HCT116 (cell line): ENCODE data around the gene XDH. TPM values are rescaled to one million over a fixed set of nuclear protein-coding genes. Genes with fewer than 3 reads are reported as not detected.

Experiments
- ATAC-seq: fragments of 200-7000 bp; cut with Tn5 transposase; 2 replicates; pipeline ENCODE4 v1.9.1; 2020; ENCODE audit warnings: mild to moderate bottlenecking, moderate library complexity
- BruUV-seq: library from RNA; stranded (reverse); fragments of 400-500 nt; replicated peaks from 2 replicates; lab custom pipeline; 2021; lab: Mats Ljungman, UMichigan
- CTCF ChIA-PET: fragments of 300-600 bp; sonication (Branson Sonifier 250); formaldehyde crosslinking; loops from one replicate; lab custom pipeline; 2021; ENCODE audit warnings: antibody characterized with exemption; lab: Charles Lee
- POLR2A ChIA-PET: fragments of 300-600, 350-600 bp; sonication (Branson Sonifier 250); formaldehyde crosslinking; loops from one replicate; lab custom pipeline; 2021; ENCODE audit warnings: antibody characterized with exemption; lab: Charles Lee
- RAD21 ChIA-PET, 2 experiments: fragments of 300-600 bp; sonication (Branson Sonifier 250); formaldehyde crosslinking; loops; one replicate each; lab custom pipeline; 2023; ENCODE audit warnings: low total read pairs in 2 of 2; ENCODE audit not compliant: uncharacterized antibody in 2 of 2, unreplicated experiment in 2 of 2, low non-redundant PET in 1 of 2; lab: Charles Lee
- DNase-seq: peaks from one replicate; pipeline ENCODE4 v3.0.0-alpha.2; 2010; ENCODE audit warnings: low read depth, low spot score
- H2AFZ ChIP-seq: fragments of 200-600 bp; shearing (Covaris generic), sonication (generic); 2 replicates; pipeline ENCODE4 v1.6.1; 2017; ENCODE audit warnings: low read depth, mixed run types, mixed read lengths, antibody characterized with exemption, low read length; ENCODE audit not compliant: poor library complexity, severe bottlenecking
- H3K27ac ChIP-seq: 2 replicates; pipeline ENCODE4 v1.5.1; 2012; ENCODE audit warnings: low read depth, low read length
- H3K27me3 ChIP-seq: fragments of 200-600 bp; sonication (generic); 2 replicates; pipeline ENCODE4 v1.6.1; 2016; ENCODE audit warnings: mixed run types, low read length, mixed read lengths; ENCODE audit not compliant: insufficient read depth
- H3K36me3 ChIP-seq, 2 experiments: fragments of 200-500 bp in 1 of 2; fragments of 200-600 bp in 1 of 2; sonication (Bioruptor generic) in 1 of 2; sonication (generic) in 1 of 2; 2 replicates each; pipeline versions ENCODE4 v1.5.1 to v1.6.1; 2014 to 2016; ENCODE audit warnings: low read length in 2 of 2, inconsistent platforms in 1 of 2, mixed read lengths in 1 of 2, mixed run types in 1 of 2; ENCODE audit not compliant: insufficient read depth in 2 of 2, control insufficient read depth in 1 of 2
- H3K4me1 ChIP-seq, 2 experiments: fragments of 200-600 bp in 1 of 2; sonication (generic) in 1 of 2; 2 replicates each; pipeline versions ENCODE4 v1.5.1 to v1.6.1; 2012 to 2017; ENCODE audit warnings: low read length in 2 of 2, inconsistent platforms in 1 of 2, mild to moderate bottlenecking in 1 of 2, mixed read lengths in 1 of 2, mixed run types in 1 of 2, moderate library complexity in 1 of 2; ENCODE audit not compliant: insufficient read depth in 2 of 2, control insufficient read depth in 1 of 2
- H3K4me2 ChIP-seq: fragments of 200-600 bp; sonication (generic); 2 replicates; pipeline ENCODE4 v1.6.1; 2017; ENCODE audit warnings: mixed run types, low read length, mixed read lengths
- H3K4me3 ChIP-seq, 2 experiments: fragments of 200-600 bp in 1 of 2; sonication (generic) in 1 of 2; replicated peaks in 1 of 2; 2 replicates each; pipeline ENCODE4 v1.5.1; 2011 to 2016; ENCODE audit warnings: low read length in 2 of 2, control low read depth in 1 of 2, low read depth in 1 of 2, mild to moderate bottlenecking in 1 of 2, mixed read lengths in 1 of 2, mixed run types in 1 of 2
- H3K79me2 ChIP-seq: fragments of 200-600 bp; sonication (generic); 2 replicates; pipeline ENCODE4 v1.6.1; 2017; ENCODE audit warnings: mild to moderate bottlenecking, mixed run types, low read length, moderate library complexity, mixed read lengths; ENCODE audit not compliant: insufficient read depth
- H3K9ac ChIP-seq: fragments of 200-600 bp; sonication (generic); 2 replicates; pipeline ENCODE4 v1.6.1; 2016; ENCODE audit warnings: low read length, mixed read lengths
- H3K9me2 ChIP-seq: fragments of 200-600 bp; sonication (generic), shearing (Covaris generic); 2 replicates; pipeline ENCODE4 v1.6.1; 2017; ENCODE audit warnings: mixed run types, mild to moderate bottlenecking, moderate library complexity; ENCODE audit not compliant: insufficient read depth
- H3K9me3 ChIP-seq, 2 experiments: fragments of 200-500 bp in 1 of 2; fragments of 200-600 bp in 1 of 2; sonication (Bioruptor generic) in 1 of 2; sonication (generic) in 1 of 2; 2 replicates each; pipeline ENCODE4 v1.6.1; 2014 to 2017; ENCODE audit warnings: low read length in 2 of 2, mixed read lengths in 2 of 2, inconsistent platforms in 1 of 2, low read depth in 1 of 2, mild to moderate bottlenecking in 1 of 2, mixed run types in 1 of 2, moderate library complexity in 1 of 2; ENCODE audit not compliant: control insufficient read depth in 1 of 2, insufficient read depth in 1 of 2
- H4K20me1 ChIP-seq: fragments of 200-600 bp; sonication (generic), shearing (Covaris generic); 2 replicates; pipeline ENCODE4 v1.6.1; 2017; ENCODE audit warnings: mixed run types, mild to moderate bottlenecking, moderate library complexity; ENCODE audit not compliant: insufficient read depth
- CTCF ChIP-seq, 3 experiments: fragments of 200-600 bp in 1 of 3; sonication (generic) in 1 of 3; IDR thresholded peaks in 2 of 3; conservative IDR thresholded peaks in 1 of 3; 2 replicates each; pipeline ENCODE4 v1.5.1; 2012 to 2017; ENCODE audit warnings: low read depth in 2 of 3, low read length in 2 of 3, antibody characterized with exemption in 1 of 3, borderline replicate concordance in 1 of 3, control low read depth in 1 of 3, mild to moderate bottlenecking in 1 of 3, mixed read lengths in 1 of 3, mixed run types in 1 of 3, moderate library complexity in 1 of 3; ENCODE audit not compliant: insufficient read depth in 1 of 3
- EGR1 ChIP-seq: IDR thresholded peaks from 2 replicates; pipeline ENCODE4 v1.6.1; 2012; ENCODE audit warnings: low read depth
- ELF1 ChIP-seq: IDR thresholded peaks from 2 replicates; pipeline ENCODE4 v1.6.1; 2012; ENCODE audit warnings: low read depth, borderline replicate concordance
- EZH2phosphoT487 ChIP-seq: fragments of 200-600 bp; IDR thresholded peaks from 2 replicates; pipeline ENCODE4 v1.6.1; 2018; ENCODE audit warnings: antibody characterized with exemption, borderline replicate concordance
- FOSL1 ChIP-seq: IDR thresholded peaks from 2 replicates; pipeline ENCODE4 v1.6.1; 2012; ENCODE audit warnings: low read depth
- JUND ChIP-seq: IDR thresholded peaks from 2 replicates; pipeline ENCODE4 v1.6.1; 2012
- MAX ChIP-seq: IDR thresholded peaks from 2 replicates; pipeline ENCODE4 v1.6.1; 2012
- POLR2AphosphoS5 ChIP-seq: IDR thresholded peaks from 2 replicates; pipeline ENCODE4 v1.6.1; 2011; ENCODE audit warnings: mild to moderate bottlenecking, low read depth, low read length, moderate library complexity
- RAD21 ChIP-seq: IDR thresholded peaks from 2 replicates; pipeline ENCODE4 v1.6.1; 2012; ENCODE audit warnings: low read depth, mild to moderate bottlenecking
- REST ChIP-seq: IDR thresholded peaks from 2 replicates; pipeline ENCODE4 v1.6.1; 2012; ENCODE audit warnings: low read depth
- SP1 ChIP-seq: IDR thresholded peaks from 2 replicates; pipeline ENCODE4 v1.6.1; 2012; ENCODE audit warnings: low read depth
- ZNF274 ChIP-seq: fragments of 200-500 bp; sonication (Bioruptor generic); IDR thresholded peaks from 2 replicates; pipeline ENCODE4 v1.6.1; 2014; ENCODE audit warnings: mild to moderate bottlenecking, low read depth, low read length, inconsistent platforms
- intact Hi-C: fragments of 100-400 bp; cut with micrococcal nuclease; formaldehyde crosslinking; loops from 2 replicates; pipeline ENCODE4 v1.10.0; 2022
- total RNA-seq: library from RNA; stranded (reverse); gene quantifications from one replicate; pipeline ENCODE4 v1.2.1, GENCODE V29; 2021; ENCODE audit not compliant: unreplicated experiment
- TF ChIP-seq, protein P1 (sequence below): IDR thresholded peaks from 2 replicates; pipeline ENCODE4 v1.6.1; 2011; ENCODE audit warnings: mild to moderate bottlenecking, low read length, moderate library complexity; ENCODE audit not compliant: insufficient replicate concordance; ENCODE audit errors: extremely low read depth

The XDH gene
- total RNA-seq, 1 experiment from 2014 or later = 0.15 TPM

DNA sequence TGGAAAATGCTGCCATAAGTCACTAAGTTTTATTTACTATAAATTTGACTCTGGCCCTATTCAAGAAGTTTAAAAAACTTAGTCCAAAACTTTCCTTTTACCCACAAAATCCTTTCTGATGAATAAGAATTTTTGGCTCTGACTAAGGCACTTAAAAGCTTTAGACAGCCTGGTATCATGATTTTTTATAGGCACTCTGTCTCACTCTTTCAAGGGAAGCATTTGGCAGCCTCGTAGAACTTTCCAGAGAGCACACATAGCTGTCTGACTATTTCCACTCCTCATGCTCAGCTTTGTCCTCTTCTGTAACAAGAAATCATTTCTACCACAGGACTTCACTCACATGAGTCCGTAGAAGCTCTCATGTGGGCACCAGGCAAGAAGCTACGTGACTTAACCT, 32.3 kb upstream of the XDH start:
- ChIA-PET RAD21 (no interaction called here), CTCF (no interaction called here), POLR2A (no interaction called here)
- intact Hi-C loops = no loop called here
- Histone ChIP-seq H3K27me3 (no peaks in the 10 kb centered on the region), H3K79me2 (no peaks in the 10 kb centered on the region), H4K20me1 (no peaks in the 10 kb centered on the region), H3K4me1 (no peaks in the 10 kb centered on the region), H3K9me3 (no peaks in the 10 kb centered on the region), H3K4me2 (no peak overlapping the region), H3K4me3 (no peak overlapping the region), H3K27ac (no peak overlapping the region), H3K9me2 (no peaks in the 10 kb centered on the region), H3K36me3 (no peaks in the 10 kb centered on the region), H3K9ac (no peak overlapping the region), H2AFZ (no peak overlapping the region)
- DNase-seq (no peak), ATAC-seq (no peak)
- no peak for TF ChIP-seq ELF1
- TF ChIP-seq JUND = no peak
- TF ChIP-seq EGR1 = no peak
- TF ChIP-seq ZNF274 = no peak
- TF ChIP-seq MAX = no peak
- no peak for TF ChIP-seq SP1
- TF ChIP-seq, protein P1, sequence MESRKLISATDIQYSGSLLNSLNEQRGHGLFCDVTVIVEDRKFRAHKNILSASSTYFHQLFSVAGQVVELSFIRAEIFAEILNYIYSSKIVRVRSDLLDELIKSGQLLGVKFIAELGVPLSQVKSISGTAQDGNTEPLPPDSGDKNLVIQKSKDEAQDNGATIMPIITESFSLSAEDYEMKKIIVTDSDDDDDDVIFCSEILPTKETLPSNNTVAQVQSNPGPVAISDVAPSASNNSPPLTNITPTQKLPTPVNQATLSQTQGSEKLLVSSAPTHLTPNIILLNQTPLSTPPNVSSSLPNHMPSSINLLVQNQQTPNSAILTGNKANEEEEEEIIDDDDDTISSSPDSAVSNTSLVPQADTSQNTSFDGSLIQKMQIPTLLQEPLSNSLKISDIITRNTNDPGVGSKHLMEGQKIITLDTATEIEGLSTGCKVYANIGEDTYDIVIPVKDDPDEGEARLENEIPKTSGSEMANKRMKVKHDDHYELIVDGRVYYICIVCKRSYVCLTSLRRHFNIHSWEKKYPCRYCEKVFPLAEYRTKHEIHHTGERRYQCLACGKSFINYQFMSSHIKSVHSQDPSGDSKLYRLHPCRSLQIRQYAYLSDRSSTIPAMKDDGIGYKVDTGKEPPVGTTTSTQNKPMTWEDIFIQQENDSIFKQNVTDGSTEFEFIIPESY = no peak
- BruUV-seq = no TSS peak

DNA sequence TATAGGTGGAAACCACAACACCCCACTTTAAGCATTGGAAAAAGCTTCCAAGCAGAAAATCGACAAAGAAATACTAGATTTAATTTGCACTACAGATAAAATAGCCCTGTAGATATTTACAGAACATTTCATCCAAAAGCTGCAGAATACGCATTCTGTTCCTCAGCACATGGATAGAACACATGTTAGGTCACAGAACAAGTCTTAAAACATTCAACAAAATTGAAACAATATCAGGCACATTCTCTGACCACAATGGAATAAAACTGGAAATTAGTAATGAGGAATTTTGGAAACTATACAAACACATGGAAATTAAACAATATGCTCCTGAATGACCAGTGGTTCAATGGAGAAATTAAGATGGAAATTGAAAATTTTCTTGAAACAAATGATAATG, 27.8 kb upstream of the XDH start:
- no TSS peak for BruUV-seq
- Histone ChIP-seq H3K9ac (no peak overlapping the region), H3K27ac (no peak overlapping the region), H3K4me3 (no peak overlapping the region), H2AFZ (no peak overlapping the region), H4K20me1 (no peaks in the 10 kb centered on the region), H3K4me1 (no peaks in the 10 kb centered on the region), H3K79me2 (no peaks in the 10 kb centered on the region), H3K27me3 (no peaks in the 10 kb centered on the region), H3K9me3 (no peaks in the 10 kb centered on the region), H3K4me2 (no peak overlapping the region), H3K9me2 (no peaks in the 10 kb centered on the region), H3K36me3 (no peaks in the 10 kb centered on the region)
- intact Hi-C loops = no loop called here
- no peak for ATAC-seq
- RAD21 ChIA-PET = no interaction called here
- POLR2A ChIA-PET = no interaction called here
- no peak for DNase-seq
- TF ChIP-seq POLR2AphosphoS5 (no peak), CTCF (IDR thresholded peaks at IDR 0.05 in 2 of 3, conservative IDR thresholded peaks at IDR 0.05 in 1 of 3; ENCODE audit: borderline replicate concordance in 1 of 3, insufficient read depth in 1 of 3, low read depth in 2 of 3, low read length in 2 of 3) (no peak), RAD21 (no peak), FOSL1 (no peak), REST (no peak), EZH2phosphoT487 (no peak)
- CTCF ChIA-PET = no interaction called here
